ENCODE data around the gene FRMD3.

FRMD3 gene

GRCh38 chr9:83234541-83234940, 303.7 kb downstream of the FRMD3 start:
- DNase-seq (ENCODE audit: low read depth) = no peak

- no peak for DNase-seq (ENCODE audit: low read depth)
These were observed 304.6 kb downstream of the FRMD3 start for GRCh38 chr9:83233647-83234046.

GRCh38 chr9:83231039-83231438, 307.2 kb downstream of the FRMD3 start:
- DNase-seq (ENCODE audit: low read depth) = peak; percentile 43

GRCh38 chr9:83220730-83221129, 317.5 kb downstream of the FRMD3 start:
- peak; percentile 86 for DNase-seq (ENCODE audit: low read depth)

- no peak for DNase-seq (ENCODE audit: low read depth)
These were observed 318.2 kb downstream of the FRMD3 start for GRCh38 chr9:83219924-83220438.

GRCh38 chr9:83219154-83219923, 318.9 kb downstream of the FRMD3 start:
- peak; percentile 68 for DNase-seq (ENCODE audit: low read depth)

GRCh38 chr9:83218411-83219090, 319.6 kb downstream of the FRMD3 start:
- DNase-seq (ENCODE audit: low read depth) = no peak

GRCh38 chr9:83209188-83209731, 328.9 kb downstream of the FRMD3 start:
- no peak for DNase-seq (ENCODE audit: low read depth)

- no peak for DNase-seq (ENCODE audit: low read depth)
These were observed 329.9 kb downstream of the FRMD3 start for GRCh38 chr9:83208065-83208850.

GRCh38 chr9:83204047-83204446, 334.2 kb downstream of the FRMD3 start:
- DNase-seq (ENCODE audit: low read depth) = no peak

GRCh38 chr9:83200531-83200930, 337.7 kb downstream of the FRMD3 start:
- no peak for DNase-seq (ENCODE audit: low read depth)

GRCh38 chr9:83199832-83200231, 338.4 kb downstream of the FRMD3 start:
- no peak for DNase-seq (ENCODE audit: low read depth)

GRCh38 chr9:83199240-83199639, 339.0 kb downstream of the FRMD3 start:
- DNase-seq (ENCODE audit: low read depth) = peak; percentile 8

- DNase-seq (ENCODE audit: low read depth) = no peak
These were observed 339.8 kb downstream of the FRMD3 start for GRCh38 chr9:83198371-83198770.

GRCh38 chr9:83197591-83197990, 340.6 kb downstream of the FRMD3 start:
- no peak for DNase-seq (ENCODE audit: low read depth)

GRCh38 chr9:83196946-83197345, 341.3 kb downstream of the FRMD3 start:
- DNase-seq (ENCODE audit: low read depth) = no peak

Measured in amniotic epithelial cell (primary cell).